ENCODE results near the gene ECHS1.

The ECHS1 gene

DNA sequence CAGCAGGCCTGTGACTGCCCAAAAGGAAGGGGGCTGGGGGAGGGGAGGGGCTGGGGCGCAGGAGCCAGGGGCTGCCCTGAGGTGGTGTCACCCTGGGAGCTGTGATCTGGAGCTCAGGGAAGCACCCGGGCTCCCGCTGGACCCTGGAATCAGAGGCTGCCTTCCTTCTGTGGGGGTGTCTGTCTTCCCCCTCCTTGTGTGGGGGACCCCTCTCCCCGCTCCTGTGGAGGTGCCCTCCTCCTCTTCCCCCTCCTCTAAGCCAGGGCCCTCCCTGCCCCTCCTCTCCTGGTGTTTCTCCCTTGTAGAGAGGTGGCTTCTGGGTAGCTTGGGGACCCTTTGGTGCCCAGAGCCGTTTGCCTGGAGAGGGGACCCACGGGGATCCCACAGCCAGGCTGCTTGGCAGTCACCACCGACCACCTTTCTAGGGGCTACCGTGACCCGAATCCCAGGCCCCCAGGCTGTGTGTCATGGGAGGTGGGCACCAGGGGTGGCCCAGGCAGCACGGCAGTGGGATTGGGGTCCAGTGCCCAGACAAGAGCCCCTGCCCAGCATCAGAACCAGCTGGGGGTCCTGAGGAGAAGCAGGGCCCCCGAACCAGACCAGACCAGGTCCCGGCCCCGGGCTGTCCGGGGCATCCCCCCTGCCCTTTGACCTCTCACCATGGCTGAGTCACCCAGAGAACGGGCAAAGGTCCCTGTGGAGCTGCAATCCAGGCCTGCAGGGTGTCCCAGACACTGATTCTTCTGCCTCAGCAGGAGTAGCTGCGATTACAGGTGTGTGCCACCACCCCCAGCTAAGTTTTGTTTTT is 25.2 kb downstream of the ECHS1 start:
- no peak overlapping the region for H4K8ac ChIP-seq (ENCODE audit: low read depth, low read length)
- H3K4me1 ChIP-seq (ENCODE audit: control insufficient read depth in 1 of 2, insufficient read depth in 2 of 2, low read length in 2 of 2) = peaks cover 5 to 7% of the 10 kb centered on the region in 2 experiments
- H3K79me2 ChIP-seq (ENCODE audit: control insufficient read depth, insufficient read depth, low read length, poor library complexity) = no peaks in the 10 kb centered on the region
- H3K27me3 ChIP-seq (ENCODE audit: insufficient read depth, low read length) = no peaks in the 10 kb centered on the region
- H3K4ac ChIP-seq (ENCODE audit: low read depth, low read length) = no peak overlapping the region
- no peak overlapping the region for H4K91ac ChIP-seq (ENCODE audit: low read depth, low read length)
- H3K27ac ChIP-seq (ENCODE audit: low read depth, low read length) = no peak overlapping the region
- H3K36me3 ChIP-seq (ENCODE audit: control insufficient read depth in 1 of 2, insufficient read depth in 2 of 2, low read length in 2 of 2) = no peaks in the 10 kb centered on the region
- peaks cover 4% of the 10 kb centered on the region for H3K9me3 ChIP-seq (ENCODE audit: insufficient read depth, low read depth, low read length)
- no peak overlapping the region for H3K9ac ChIP-seq (ENCODE audit: low read length)
- H3K4me2 ChIP-seq (ENCODE audit: low read length) = no peak overlapping the region
- H2BK5ac ChIP-seq (ENCODE audit: low read depth, low read length, poor library complexity) = no peak overlapping the region
- WGBS (ENCODE audit: extremely low coverage, insufficient coverage, insufficient read length) = no CpG with 5 or more reads among the region's 16 CpGs
- no peak for DNase-seq
- no peak overlapping the region for H4K12ac ChIP-seq (ENCODE audit: low read depth, low read length)
- H3K14ac ChIP-seq (ENCODE audit: low read length) = no peak overlapping the region
- no peak overlapping the region for H2BK12ac ChIP-seq (ENCODE audit: low read length)
- H3K4me3 ChIP-seq (ENCODE audit: low read depth, low read length) = no peak overlapping the region
- H3K18ac ChIP-seq (ENCODE audit: low read length) = no peak overlapping the region
- no peak overlapping the region for H2BK120ac ChIP-seq (ENCODE audit: insufficient read depth, low read length, poor library complexity)
- H2AK5ac ChIP-seq (ENCODE audit: low read length) = no peak overlapping the region
- H3K79me1 ChIP-seq (ENCODE audit: low read length) = no peaks in the 10 kb centered on the region
- no peak overlapping the region for H3K23ac ChIP-seq (ENCODE audit: low read length)
- H2AFZ ChIP-seq (ENCODE audit: insufficient read depth, low read length, poor library complexity) = no peak overlapping the region

DNA sequence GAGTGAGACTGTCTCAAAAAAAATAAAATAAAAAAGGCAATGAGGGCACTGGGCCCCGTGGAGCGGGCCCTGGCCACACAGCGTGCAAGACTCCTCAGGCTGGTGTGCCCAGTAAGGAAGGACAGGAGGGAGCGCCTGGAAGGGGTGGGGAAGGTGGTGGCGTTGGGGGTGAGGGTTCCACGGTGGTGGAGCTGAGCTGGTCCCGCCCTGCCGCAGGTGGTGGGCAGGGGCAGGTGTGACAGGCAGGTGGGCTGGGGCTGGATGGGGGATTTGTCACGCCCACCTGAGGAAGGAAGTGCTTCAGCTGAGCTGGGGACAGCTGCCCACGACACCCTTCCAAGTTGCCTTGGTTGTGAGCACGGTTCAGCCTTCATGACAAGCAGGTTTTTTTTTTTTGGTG is 26.7 kb downstream of the ECHS1 start:
- WGBS (ENCODE audit: extremely low coverage, insufficient coverage, insufficient read length) = no CpG with 5 or more reads among the region's 11 CpGs
- no peak for DNase-seq
- H4K12ac ChIP-seq (ENCODE audit: low read depth, low read length) = no peak overlapping the region

DNA sequence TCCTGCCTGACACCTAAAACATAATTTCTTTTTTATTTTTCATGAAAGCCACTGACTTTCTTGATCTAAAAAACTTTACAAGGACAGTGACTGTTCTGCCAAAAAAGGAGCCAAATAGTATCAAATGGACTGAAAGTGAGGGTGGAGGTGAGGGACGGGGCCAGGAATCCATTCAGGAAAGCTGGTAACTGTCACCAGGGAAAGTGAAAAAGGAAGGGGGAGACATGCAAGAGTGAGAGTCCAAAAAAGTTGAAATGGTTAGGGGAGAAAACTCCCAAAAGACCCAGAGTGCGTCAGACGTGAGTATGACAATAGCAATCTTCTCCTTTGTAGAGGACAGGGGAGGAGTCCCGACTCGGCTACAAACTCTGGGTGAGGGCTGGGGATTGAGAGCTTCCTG is 28.9 kb downstream of the ECHS1 start:
- Histone ChIP-seq H3K4ac (ENCODE audit: low read depth, low read length) (no peak overlapping the region), H3K4me2 (ENCODE audit: low read length) (no peak overlapping the region), H4K91ac (ENCODE audit: low read depth, low read length) (no peak overlapping the region), H3K27ac (ENCODE audit: low read depth, low read length) (no peak overlapping the region), H3K14ac (ENCODE audit: low read length) (no peak overlapping the region), H2BK12ac (ENCODE audit: low read length) (no peak overlapping the region), H3K27me3 (ENCODE audit: insufficient read depth, low read length) (no peaks in the 10 kb centered on the region), H3K23ac (ENCODE audit: low read length) (no peak overlapping the region), H3K9ac (ENCODE audit: low read length) (no peak overlapping the region), H3K4me3 (ENCODE audit: low read depth, low read length) (no peak overlapping the region), H2BK120ac (ENCODE audit: insufficient read depth, low read length, poor library complexity) (no peak overlapping the region), H2AFZ (ENCODE audit: insufficient read depth, low read length, poor library complexity) (no peak overlapping the region), H3K18ac (ENCODE audit: low read length) (no peak overlapping the region), H4K8ac (ENCODE audit: low read depth, low read length) (no peak overlapping the region), H3K79me2 (ENCODE audit: control insufficient read depth, insufficient read depth, low read length, poor library complexity) (no peaks in the 10 kb centered on the region), H3K4me1 (ENCODE audit: control insufficient read depth in 1 of 2, insufficient read depth in 2 of 2, low read length in 2 of 2) (peaks cover 5 to 7% of the 10 kb centered on the region in 2 experiments), H4K12ac (ENCODE audit: low read depth, low read length) (no peak overlapping the region), H3K9me3 (ENCODE audit: insufficient read depth, low read depth, low read length) (peaks cover 6% of the 10 kb centered on the region), H3K79me1 (ENCODE audit: low read length) (no peaks in the 10 kb centered on the region), H2BK5ac (ENCODE audit: low read depth, low read length, poor library complexity) (no peak overlapping the region), H3K36me3 (ENCODE audit: control insufficient read depth in 1 of 2, insufficient read depth in 2 of 2, low read length in 2 of 2) (no peaks in the 10 kb centered on the region), H2AK5ac (ENCODE audit: low read length) (no peak overlapping the region)
- no peak for DNase-seq
- WGBS (ENCODE audit: extremely low coverage, insufficient coverage, insufficient read length) = no CpG with 5 or more reads among the region's 5 CpGs

More for the DNA sequence above, 26.7 kb downstream of the ECHS1 start:
- no peak overlapping the region for H3K27ac ChIP-seq (ENCODE audit: low read depth, low read length)
- no peak overlapping the region for H2AK5ac ChIP-seq (ENCODE audit: low read length)
- no peak overlapping the region for H2BK12ac ChIP-seq (ENCODE audit: low read length)
- H3K9ac ChIP-seq (ENCODE audit: low read length) = no peak overlapping the region
- H3K9me3 ChIP-seq (ENCODE audit: insufficient read depth, low read depth, low read length) = peaks cover 4% of the 10 kb centered on the region
- no peaks in the 10 kb centered on the region for H3K36me3 ChIP-seq (ENCODE audit: control insufficient read depth in 1 of 2, insufficient read depth in 2 of 2, low read length in 2 of 2)
- no peak overlapping the region for H2BK120ac ChIP-seq (ENCODE audit: insufficient read depth, low read length, poor library complexity)
- H3K4ac ChIP-seq (ENCODE audit: low read depth, low read length) = no peak overlapping the region
- H4K91ac ChIP-seq (ENCODE audit: low read depth, low read length) = no peak overlapping the region
- H2BK5ac ChIP-seq (ENCODE audit: low read depth, low read length, poor library complexity) = no peak overlapping the region
- no peak overlapping the region for H3K18ac ChIP-seq (ENCODE audit: low read length)
- no peaks in the 10 kb centered on the region for H3K79me1 ChIP-seq (ENCODE audit: low read length)
- H3K14ac ChIP-seq (ENCODE audit: low read length) = no peak overlapping the region
- no peaks in the 10 kb centered on the region for H3K27me3 ChIP-seq (ENCODE audit: insufficient read depth, low read length)
- no peak overlapping the region for H3K23ac ChIP-seq (ENCODE audit: low read length)
- H3K4me2 ChIP-seq (ENCODE audit: low read length) = no peak overlapping the region
- peak overlapping the region; percentile 26 for H3K4me3 ChIP-seq (ENCODE audit: low read depth, low read length)
- H3K79me2 ChIP-seq (ENCODE audit: control insufficient read depth, insufficient read depth, low read length, poor library complexity) = no peaks in the 10 kb centered on the region
- no peak overlapping the region for H4K8ac ChIP-seq (ENCODE audit: low read depth, low read length)
- no peak overlapping the region for H2AFZ ChIP-seq (ENCODE audit: insufficient read depth, low read length, poor library complexity)
- peaks cover 5 to 7% of the 10 kb centered on the region in 2 experiments for H3K4me1 ChIP-seq (ENCODE audit: control insufficient read depth in 1 of 2, insufficient read depth in 2 of 2, low read length in 2 of 2)

DNA sequence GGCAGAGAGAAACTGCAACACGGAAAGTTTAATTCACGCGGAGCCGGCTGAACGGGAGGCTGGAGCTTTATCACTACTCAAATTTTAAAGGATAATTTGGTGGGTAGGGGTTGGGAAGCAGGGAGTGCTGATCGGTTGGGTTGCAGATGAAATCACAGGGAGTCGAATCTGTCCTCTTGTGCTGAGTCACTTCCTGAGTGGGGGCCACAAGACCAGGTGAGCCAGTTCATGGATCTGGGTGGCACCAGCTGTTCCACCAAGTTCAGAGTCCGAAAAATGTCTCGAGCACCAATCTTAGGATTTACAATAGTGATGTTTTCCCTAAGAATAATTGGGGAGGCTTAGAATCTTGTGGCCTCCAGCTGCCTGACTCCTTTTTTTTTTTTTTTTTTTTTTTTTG is 29.6 kb downstream of the ECHS1 start:
- Histone ChIP-seq H3K4me1 (ENCODE audit: control insufficient read depth in 1 of 2, insufficient read depth in 2 of 2, low read length in 2 of 2) (peaks cover 5 to 7% of the 10 kb centered on the region in 2 experiments), H3K18ac (ENCODE audit: low read length) (no peak overlapping the region), H3K79me2 (ENCODE audit: control insufficient read depth, insufficient read depth, low read length, poor library complexity) (no peaks in the 10 kb centered on the region), H3K9me3 (ENCODE audit: insufficient read depth, low read depth, low read length) (peaks cover 10% of the 10 kb centered on the region), H2BK120ac (ENCODE audit: insufficient read depth, low read length, poor library complexity) (no peak overlapping the region), H2BK12ac (ENCODE audit: low read length) (no peak overlapping the region), H4K8ac (ENCODE audit: low read depth, low read length) (peak overlapping the region; percentile 13), H3K27ac (ENCODE audit: low read depth, low read length) (no peak overlapping the region), H3K27me3 (ENCODE audit: insufficient read depth, low read length) (no peaks in the 10 kb centered on the region), H3K14ac (ENCODE audit: low read length) (no peak overlapping the region), H2AK5ac (ENCODE audit: low read length) (no peak overlapping the region), H3K9ac (ENCODE audit: low read length) (no peak overlapping the region), H2BK5ac (ENCODE audit: low read depth, low read length, poor library complexity) (no peak overlapping the region), H3K23ac (ENCODE audit: low read length) (no peak overlapping the region), H2AFZ (ENCODE audit: insufficient read depth, low read length, poor library complexity) (no peak overlapping the region), H3K4me2 (ENCODE audit: low read length) (no peak overlapping the region), H3K79me1 (ENCODE audit: low read length) (no peaks in the 10 kb centered on the region), H3K4me3 (ENCODE audit: low read depth, low read length) (no peak overlapping the region), H4K12ac (ENCODE audit: low read depth, low read length) (no peak overlapping the region), H4K91ac (ENCODE audit: low read depth, low read length) (no peak overlapping the region), H3K36me3 (ENCODE audit: control insufficient read depth in 1 of 2, insufficient read depth in 2 of 2, low read length in 2 of 2) (no peaks in the 10 kb centered on the region), H3K4ac (ENCODE audit: low read depth, low read length) (no peak overlapping the region)
- DNase-seq = no peak
- no CpG with 5 or more reads among the region's 9 CpGs for WGBS (ENCODE audit: extremely low coverage, insufficient coverage, insufficient read length)

Measured in trophoblast cell (in vitro differentiated cells and primary cell).